NCI-H2196 treated with DMSO at 0.1 percent for 48 hours (cell line): ENCODE results near the gene HUNK.
"Not testable (repeated sequence)": the region's sequence is repeated elsewhere in the genome, so short reads cannot be mapped to it uniquely, and the experiment has no call there.

ENCODE experiments used
- DNase-seq: peaks from one replicate; lab custom pipeline; 2025; ENCODE audit not compliant: unreplicated experiment; lab: John Stamatoyannopoulos, UW

The HUNK gene

GRCh38 chr21:31993826-31994825, 121.3 kb downstream of the HUNK start:
- DNase-seq, result no peak

- no peak for DNase-seq
Measured at GRCh38 chr21:31997191-31997590, 124.4 kb downstream of the HUNK start.

GRCh38 chr21:31999810-32000468, 127.1 kb downstream of the HUNK start:
- no peak for DNase-seq

- no peak for DNase-seq
Measured at GRCh38 chr21:32001390-32001789, 128.6 kb downstream of the HUNK start.

- no peak for DNase-seq
Measured at GRCh38 chr21:32003411-32003810, 130.6 kb downstream of the HUNK start.

GRCh38 chr21:32004291-32004690, 131.5 kb downstream of the HUNK start:
- no peak for DNase-seq

- DNase-seq, result no peak
Measured at GRCh38 chr21:32007456-32007855, 134.6 kb downstream of the HUNK start.

- no peak for DNase-seq
Measured at GRCh38 chr21:32008714-32009113, 135.9 kb downstream of the HUNK start.

- no peak for DNase-seq
Measured at GRCh38 chr21:32009263-32009662, 136.4 kb downstream of the HUNK start.

- DNase-seq, result no peak
Measured at GRCh38 chr21:32015461-32016139, 142.8 kb downstream of the HUNK start.

GRCh38 chr21:32018381-32018780, 145.6 kb downstream of the HUNK start:
- DNase-seq, result no peak

GRCh38 chr21:32020564-32020963, 147.7 kb downstream of the HUNK start:
- no peak for DNase-seq

GRCh38 chr21:32021319-32021994, 148.6 kb downstream of the HUNK start:
- peak; percentile 51 for DNase-seq

- DNase-seq, result no peak
Measured at GRCh38 chr21:32022146-32022545, 149.3 kb downstream of the HUNK start.

- DNase-seq, result no peak
Measured at GRCh38 chr21:32030146-32030652, 157.4 kb downstream of the HUNK start.

- DNase-seq, result no peak
Measured at GRCh38 chr21:32034850-32035249, 162.0 kb downstream of the HUNK start.

- no peak for DNase-seq
Measured at GRCh38 chr21:32035617-32036016, 162.8 kb downstream of the HUNK start.

GRCh38 chr21:32036756-32037155, 163.9 kb downstream of the HUNK start:
- no peak for DNase-seq

- DNase-seq, result not testable (repeated sequence)
Measured at GRCh38 chr21:32038751-32039150, 165.9 kb downstream of the HUNK start.

- DNase-seq, result no peak
Measured at GRCh38 chr21:32043458-32043857, 170.6 kb downstream of the HUNK start.
